ENCODE measurements around the gene LHCGR.

Gene LHCGR

DNA sequence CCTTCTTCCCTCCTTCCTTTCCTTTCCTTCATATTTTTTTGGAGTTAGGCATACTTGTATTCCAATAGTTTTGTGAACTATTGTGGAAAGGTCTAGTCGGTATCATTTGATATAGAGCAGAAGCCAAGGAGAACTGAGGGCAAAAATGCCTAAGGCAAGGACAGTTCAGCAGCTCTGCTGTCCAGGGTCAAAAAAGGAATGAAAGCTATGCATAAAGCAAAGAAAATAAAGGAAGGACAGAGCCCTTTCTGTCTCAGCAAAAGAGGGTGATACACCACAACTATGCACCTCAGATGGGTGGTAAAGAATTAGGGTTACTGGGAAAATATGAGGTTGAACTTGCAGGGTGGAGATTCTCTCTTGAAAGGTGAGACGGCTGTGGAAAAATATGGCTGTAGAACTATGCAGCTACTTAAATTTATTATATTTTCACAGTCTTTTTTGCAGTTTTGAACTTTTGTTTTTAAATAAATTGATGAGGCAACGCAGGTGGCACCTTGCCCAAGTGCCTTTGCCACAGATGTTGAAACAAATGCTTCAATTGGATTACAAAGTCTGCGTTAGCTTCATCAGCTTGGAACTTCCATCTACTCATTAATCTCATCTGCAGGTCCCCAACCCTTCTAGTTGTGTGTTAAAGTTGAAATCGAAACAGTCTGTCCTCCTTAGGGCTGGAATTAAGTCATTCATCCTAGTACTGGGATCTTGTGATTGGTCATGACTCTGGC is 20.8 kb downstream of the LHCGR start:
- TF ChIP-seq, protein P1, sequence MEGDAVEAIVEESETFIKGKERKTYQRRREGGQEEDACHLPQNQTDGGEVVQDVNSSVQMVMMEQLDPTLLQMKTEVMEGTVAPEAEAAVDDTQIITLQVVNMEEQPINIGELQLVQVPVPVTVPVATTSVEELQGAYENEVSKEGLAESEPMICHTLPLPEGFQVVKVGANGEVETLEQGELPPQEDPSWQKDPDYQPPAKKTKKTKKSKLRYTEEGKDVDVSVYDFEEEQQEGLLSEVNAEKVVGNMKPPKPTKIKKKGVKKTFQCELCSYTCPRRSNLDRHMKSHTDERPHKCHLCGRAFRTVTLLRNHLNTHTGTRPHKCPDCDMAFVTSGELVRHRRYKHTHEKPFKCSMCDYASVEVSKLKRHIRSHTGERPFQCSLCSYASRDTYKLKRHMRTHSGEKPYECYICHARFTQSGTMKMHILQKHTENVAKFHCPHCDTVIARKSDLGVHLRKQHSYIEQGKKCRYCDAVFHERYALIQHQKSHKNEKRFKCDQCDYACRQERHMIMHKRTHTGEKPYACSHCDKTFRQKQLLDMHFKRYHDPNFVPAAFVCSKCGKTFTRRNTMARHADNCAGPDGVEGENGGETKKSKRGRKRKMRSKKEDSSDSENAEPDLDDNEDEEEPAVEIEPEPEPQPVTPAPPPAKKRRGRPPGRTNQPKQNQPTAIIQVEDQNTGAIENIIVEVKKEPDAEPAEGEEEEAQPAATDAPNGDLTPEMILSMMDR (IDR thresholded peaks at IDR 0.05; ENCODE audit: low read depth, low read length, missing control alignments), result no peak
- in situ Hi-C loops (cut with HindIII; ENCODE audit: low sequenced_read_pairs), result no loop called here
- no peak overlapping the region for H3K4me3 ChIP-seq (ENCODE audit: low read depth, low read length)
- DNase-seq (ENCODE audit: low read depth), result no peak

DNA sequence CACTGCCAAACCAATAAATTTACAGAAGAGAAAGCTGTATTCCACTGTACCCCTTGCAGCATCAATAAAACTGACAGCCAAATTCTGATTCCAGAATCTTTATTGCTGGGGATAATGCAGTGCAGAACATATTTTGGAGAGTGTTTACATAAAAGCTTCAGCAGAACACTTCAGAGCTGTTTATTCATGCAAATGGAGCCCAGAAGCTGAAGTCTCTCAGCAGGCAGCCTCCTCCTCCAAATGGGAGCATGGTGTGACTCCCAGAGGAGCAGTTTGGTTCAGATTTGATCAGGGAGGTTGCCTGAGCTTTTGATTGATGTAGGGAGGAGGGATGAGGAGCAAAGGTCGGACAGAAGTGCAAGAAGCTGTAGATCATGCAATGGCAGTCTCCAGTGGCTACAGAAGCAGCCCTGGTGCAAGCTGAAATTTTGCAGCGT is 22.4 kb downstream of the LHCGR start:
- TF ChIP-seq, protein P1 (IDR thresholded peaks at IDR 0.05; ENCODE audit: low read depth, low read length, missing control alignments), result no peak
- DNase-seq (ENCODE audit: low read depth), result no peak
- in situ Hi-C loops (cut with HindIII; ENCODE audit: low sequenced_read_pairs), result no loop called here
- no peak overlapping the region for H3K4me3 ChIP-seq (ENCODE audit: low read depth, low read length)

DNA sequence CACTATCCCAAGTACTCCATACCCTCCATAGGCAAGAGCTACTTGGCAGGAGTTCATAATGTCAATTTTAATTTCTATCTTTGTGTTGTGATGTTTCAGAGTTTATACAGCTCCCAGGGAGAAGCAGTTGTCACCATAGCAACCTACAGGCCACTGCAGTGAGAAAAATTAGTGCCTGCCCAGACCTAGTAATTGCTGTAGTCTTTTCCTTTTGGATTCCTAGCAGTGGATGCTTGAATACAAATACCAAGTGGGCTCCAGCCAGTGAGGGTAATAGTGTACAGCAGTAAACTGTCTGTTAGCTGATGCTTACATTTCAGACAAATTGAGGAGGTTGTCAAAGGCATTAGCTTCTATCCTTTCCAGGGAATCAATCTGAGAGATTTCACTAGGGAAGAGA is 26.7 kb downstream of the LHCGR start:
- in situ Hi-C loops (cut with HindIII; ENCODE audit: low sequenced_read_pairs), result no loop called here
- H3K4me3 ChIP-seq (ENCODE audit: low read depth, low read length), result no peak overlapping the region
- TF ChIP-seq, protein P1 (IDR thresholded peaks at IDR 0.05; ENCODE audit: low read depth, low read length, missing control alignments), result no peak
- no peak for DNase-seq (ENCODE audit: low read depth)

DNA sequence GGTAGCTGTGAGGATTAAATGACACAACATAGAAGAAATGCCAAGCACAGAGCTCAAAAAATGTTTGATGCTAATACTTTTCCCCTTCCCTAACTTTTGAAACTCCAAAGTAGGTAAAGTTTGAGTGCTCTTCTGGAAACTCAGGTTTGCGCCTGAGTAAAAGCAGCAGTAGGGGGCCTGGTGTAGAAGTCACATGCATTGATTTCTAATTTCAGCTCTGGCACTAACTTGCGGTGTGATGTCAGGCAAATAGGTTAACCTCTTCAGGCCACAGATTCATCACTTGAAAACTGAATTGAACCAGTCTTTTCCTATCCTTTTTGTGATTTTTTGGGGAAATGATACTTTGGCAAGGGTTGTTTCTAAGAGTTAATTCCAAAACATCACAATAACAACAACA is 27.2 kb downstream of the LHCGR start:
- no peak overlapping the region for H3K4me3 ChIP-seq (ENCODE audit: low read depth, low read length)
- in situ Hi-C loops (cut with HindIII; ENCODE audit: low sequenced_read_pairs), result no loop called here
- TF ChIP-seq, protein P1 (IDR thresholded peaks at IDR 0.05; ENCODE audit: low read depth, low read length, missing control alignments), result no peak
- DNase-seq (ENCODE audit: low read depth), result no peak

DNA sequence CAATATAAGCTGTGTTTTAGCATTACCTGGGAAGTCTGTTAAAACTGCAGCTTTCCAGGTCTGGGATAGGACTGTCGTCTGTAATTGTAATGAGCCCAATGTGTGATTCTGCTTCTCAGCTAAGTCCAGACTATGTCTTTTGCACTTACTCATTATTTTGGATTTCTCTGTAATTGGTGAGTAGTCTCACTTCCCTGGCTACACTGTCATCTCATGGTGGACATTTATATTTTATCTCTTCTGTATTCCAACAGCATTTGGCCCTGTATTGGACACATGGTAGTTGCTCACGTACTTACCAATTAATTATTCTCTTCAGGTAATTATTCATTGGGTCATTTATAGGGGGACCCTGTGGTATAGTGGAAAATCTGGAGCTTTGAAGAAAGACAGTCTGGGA is 28.0 kb downstream of the LHCGR start:
- no peak overlapping the region for H3K4me3 ChIP-seq (ENCODE audit: low read depth, low read length)
- DNase-seq (ENCODE audit: low read depth), result no peak
- TF ChIP-seq, protein P1 (IDR thresholded peaks at IDR 0.05; ENCODE audit: low read depth, low read length, missing control alignments), result no peak
- in situ Hi-C loops (cut with HindIII; ENCODE audit: low sequenced_read_pairs), result no loop called here

DNA sequence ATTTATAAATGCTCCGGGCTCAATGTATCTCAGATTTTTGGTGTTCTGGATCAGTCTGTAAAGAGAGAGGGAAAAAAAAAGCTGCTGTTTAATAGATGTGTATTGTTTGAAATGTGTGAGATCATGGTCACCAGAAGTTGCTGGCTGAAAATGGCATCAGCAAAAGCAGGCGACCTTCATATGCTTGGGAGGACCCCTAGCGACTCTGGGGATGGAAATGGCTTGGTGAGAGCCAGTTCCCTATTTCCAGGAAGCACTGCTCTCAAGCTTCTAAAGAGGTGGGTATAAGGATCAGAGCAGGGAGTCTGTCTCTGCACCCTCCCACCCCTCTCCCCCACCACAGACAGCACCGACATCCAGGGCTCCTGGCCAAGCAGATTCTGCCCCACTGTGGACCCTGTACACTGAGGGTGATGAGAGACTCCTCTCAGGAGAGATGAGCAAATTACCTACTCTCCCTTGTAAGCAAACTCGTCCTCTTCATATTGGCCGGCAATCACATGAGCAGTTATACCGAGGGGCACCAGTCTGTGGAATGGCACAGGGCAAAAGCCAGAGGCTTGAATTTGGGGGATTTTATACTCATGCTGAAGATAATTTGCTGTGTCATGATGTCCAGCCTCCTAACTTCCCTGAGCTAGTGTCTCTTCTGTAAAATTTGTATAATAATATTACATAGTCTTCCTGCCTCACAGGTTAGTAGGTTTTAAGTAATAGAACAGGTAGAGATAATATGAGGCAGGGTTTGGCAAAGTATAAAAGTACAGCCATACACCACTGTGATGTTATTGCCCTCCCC is 29.6 kb downstream of the LHCGR start:
- TF ChIP-seq, protein P1 (IDR thresholded peaks at IDR 0.05; ENCODE audit: low read depth, low read length, missing control alignments), result no peak
- in situ Hi-C loops (cut with HindIII; ENCODE audit: low sequenced_read_pairs), result no loop called here
- no peak for DNase-seq (ENCODE audit: low read depth)
- no peak overlapping the region for H3K4me3 ChIP-seq (ENCODE audit: low read depth, low read length)
